Cardiac muscle cell (in vitro differentiated cells and primary cell): ENCODE measurements around the gene SLC29A2. TPM values are rescaled to one million over a fixed set of nuclear protein-coding genes. Genes with fewer than 3 reads are reported as not detected.

Experiments used
- DNase-seq, 2 donors: peaks; one replicate each; pipeline versions ENCODE4 v3.0.0 to v3.0.0-alpha.2; 2010 to 2017; ENCODE audit warnings: low read depth in 1 of 2, low spot score in 1 of 2
- H3K27ac ChIP-seq: fragments of 200-600 bp; sonication (generic); 2 replicates; pipeline ENCODE4 v1.5.1; 2016
- H3K27me3 ChIP-seq: fragments of 200-600 bp; sonication (generic); 2 replicates; pipeline ENCODE4 v1.6.0; 2016; ENCODE audit warnings: control low read depth
- H3K36me3 ChIP-seq: fragments of 200-600 bp; sonication (generic); 2 replicates; pipeline ENCODE4 v1.5.1; 2016; ENCODE audit warnings: control low read depth
- H3K4me1 ChIP-seq: fragments of 200-600 bp; sonication (generic); 2 replicates; pipeline ENCODE4 v1.8.1; 2017; ENCODE audit warnings: low read depth, mild to moderate bottlenecking, mixed run types
- H3K4me3 ChIP-seq: fragments of 200-600 bp; sonication (generic); 2 replicates; pipeline ENCODE4 v1.5.1; 2016; ENCODE audit warnings: mild to moderate bottlenecking
- H3K9me3 ChIP-seq: fragments of 200-600 bp; sonication (generic); 2 replicates; pipeline ENCODE4 v1.5.1; 2017; ENCODE audit warnings: low read depth, mild to moderate bottlenecking, control low read depth
- CTCF ChIP-seq: IDR thresholded peaks from 2 replicates; pipeline ENCODE4 v1.5.1; 2012; ENCODE audit warnings: low read depth, mild to moderate bottlenecking, low read length
- polyA plus RNA-seq: library from polyadenylated mRNA; unstranded; fragments of >200 nt; fragmentation: Nextera tagmentation; extraction: Ambion mirVana; gene quantifications from 2 replicates; pipeline ENCODE4 v1.2.1, GENCODE V29; 2016
- total RNA-seq: library from RNA; depleted of rRNA; stranded (reverse); fragments of >200 nt; gene quantifications from 2 replicates; pipeline ENCODE4 v1.2.3, GENCODE V29; 2016

SLC29A2 gene, protein sequence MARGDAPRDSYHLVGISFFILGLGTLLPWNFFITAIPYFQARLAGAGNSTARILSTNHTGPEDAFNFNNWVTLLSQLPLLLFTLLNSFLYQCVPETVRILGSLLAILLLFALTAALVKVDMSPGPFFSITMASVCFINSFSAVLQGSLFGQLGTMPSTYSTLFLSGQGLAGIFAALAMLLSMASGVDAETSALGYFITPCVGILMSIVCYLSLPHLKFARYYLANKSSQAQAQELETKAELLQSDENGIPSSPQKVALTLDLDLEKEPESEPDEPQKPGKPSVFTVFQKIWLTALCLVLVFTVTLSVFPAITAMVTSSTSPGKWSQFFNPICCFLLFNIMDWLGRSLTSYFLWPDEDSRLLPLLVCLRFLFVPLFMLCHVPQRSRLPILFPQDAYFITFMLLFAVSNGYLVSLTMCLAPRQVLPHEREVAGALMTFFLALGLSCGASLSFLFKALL
- total RNA-seq (30.2 and 36.8 TPM in 2 replicates), polyA plus RNA-seq (32.6 and 50.2 TPM in 2 replicates)

GRCh38 chr11:66371627-66372415 lies at the start of gene SLC29A2:
Gene SLC29A2 (minus strand): TSS chr11:66371760. CDS start chr11:66371591, 169 bp downstream.
- peak in 1 of 2 donors; percentile 96 for DNase-seq
- Histone ChIP-seq H3K9me3 (no peaks in the 10 kb centered on the region), H3K27ac (peak within 1 kb of the TSS; percentile 95), H3K36me3 (peaks cover 4% of the 10 kb centered on the region), H3K27me3 (no peaks in the 10 kb centered on the region), H3K4me3 (peak within 1 kb of the TSS; percentile 81), H3K4me1 (peaks cover 18% of the 10 kb centered on the region)
- no peak for TF ChIP-seq CTCF

- no peak for TF ChIP-seq CTCF
- Histone ChIP-seq H3K27ac (no peak within 1 kb of the TSS), H3K9me3 (no peaks in the 10 kb centered on the region), H3K4me3 (peak within 1 kb of the TSS; percentile 14), H3K4me1 (peaks cover 34% of the 10 kb centered on the region), H3K36me3 (peaks cover 25% of the 10 kb centered on the region), H3K27me3 (peaks cover 23% of the 10 kb centered on the region)
- DNase-seq = peak in 1 of 2 donors; percentile 32
These were observed 49.3 kb upstream of the SLC29A2 start, which contains the start of gene NPAS4 for GRCh38 chr11:66420671-66421476. Gene NPAS4 (plus strand): TSS chr11:66421035. CDS start chr11:66421180, 145 bp downstream.

DNA sequence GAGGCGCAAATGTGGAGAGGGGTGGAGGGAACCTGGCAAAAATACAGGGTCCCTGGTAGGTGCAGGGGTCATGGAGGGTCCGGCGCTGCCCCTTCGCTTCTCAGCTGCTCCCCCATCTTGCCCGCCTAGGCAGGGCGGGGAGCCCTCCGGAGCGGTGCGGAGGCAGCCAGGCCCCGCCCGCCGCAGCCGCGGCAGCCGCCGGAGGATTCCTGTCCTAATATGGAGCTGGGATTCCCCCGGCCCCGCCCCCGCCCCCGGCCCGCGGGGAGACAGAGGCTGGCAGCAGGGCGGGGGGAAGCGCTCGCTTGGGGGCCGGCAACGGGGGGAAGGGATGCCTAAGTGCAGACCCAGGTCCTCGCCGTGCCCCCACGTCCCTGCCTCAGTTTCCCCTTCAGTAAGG lies 48.3 kb upstream of the SLC29A2 start:
- Histone ChIP-seq H3K36me3 (peaks cover 21% of the 10 kb centered on the region), H3K9me3 (no peaks in the 10 kb centered on the region), H3K27me3 (peaks cover 23% of the 10 kb centered on the region), H3K4me3 (peak overlapping the region; percentile 14), H3K4me1 (peaks cover 34% of the 10 kb centered on the region), H3K27ac (no peak overlapping the region)
- no peak for TF ChIP-seq CTCF
- DNase-seq = peak in 1 of 2 donors; percentile 77

DNA sequence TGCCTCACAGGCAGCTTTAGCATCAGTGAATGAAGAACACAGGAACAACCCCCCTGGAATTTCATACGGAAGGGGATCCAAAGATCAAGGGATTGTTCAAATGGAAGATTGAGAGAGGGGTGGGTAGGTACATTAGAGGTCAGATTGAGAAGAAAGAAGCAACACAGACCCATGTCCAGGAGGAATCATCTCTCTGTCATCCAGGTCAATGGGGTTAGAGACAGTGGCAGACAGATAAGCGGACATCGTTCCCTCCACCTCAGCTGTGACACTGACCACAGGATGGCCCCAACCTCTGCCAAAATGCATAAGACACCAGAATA lies 47.4 kb upstream of the SLC29A2 start:
- Histone ChIP-seq H3K27me3 (peaks cover 23% of the 10 kb centered on the region), H3K9me3 (no peaks in the 10 kb centered on the region), H3K4me3 (no peak overlapping the region), H3K4me1 (peaks cover 40% of the 10 kb centered on the region), H3K36me3 (peaks cover 12% of the 10 kb centered on the region), H3K27ac (no peak overlapping the region)
- no peak for DNase-seq
- TF ChIP-seq CTCF = no peak
